Activated CD4-positive, alpha-beta T cell treated with anti-CD3 and anti-CD28 coated beads for 1 hour (primary cell): ENCODE measurements around the gene PTPRT.
A peak's percentile ranks its signal among the peaks of the same experiment; 100 is the strongest.

Experiments used
- DNase-seq: peaks from one replicate; pipeline ENCODE4 v3.0.0-alpha.2; 2020

The PTPRT gene

DNA sequence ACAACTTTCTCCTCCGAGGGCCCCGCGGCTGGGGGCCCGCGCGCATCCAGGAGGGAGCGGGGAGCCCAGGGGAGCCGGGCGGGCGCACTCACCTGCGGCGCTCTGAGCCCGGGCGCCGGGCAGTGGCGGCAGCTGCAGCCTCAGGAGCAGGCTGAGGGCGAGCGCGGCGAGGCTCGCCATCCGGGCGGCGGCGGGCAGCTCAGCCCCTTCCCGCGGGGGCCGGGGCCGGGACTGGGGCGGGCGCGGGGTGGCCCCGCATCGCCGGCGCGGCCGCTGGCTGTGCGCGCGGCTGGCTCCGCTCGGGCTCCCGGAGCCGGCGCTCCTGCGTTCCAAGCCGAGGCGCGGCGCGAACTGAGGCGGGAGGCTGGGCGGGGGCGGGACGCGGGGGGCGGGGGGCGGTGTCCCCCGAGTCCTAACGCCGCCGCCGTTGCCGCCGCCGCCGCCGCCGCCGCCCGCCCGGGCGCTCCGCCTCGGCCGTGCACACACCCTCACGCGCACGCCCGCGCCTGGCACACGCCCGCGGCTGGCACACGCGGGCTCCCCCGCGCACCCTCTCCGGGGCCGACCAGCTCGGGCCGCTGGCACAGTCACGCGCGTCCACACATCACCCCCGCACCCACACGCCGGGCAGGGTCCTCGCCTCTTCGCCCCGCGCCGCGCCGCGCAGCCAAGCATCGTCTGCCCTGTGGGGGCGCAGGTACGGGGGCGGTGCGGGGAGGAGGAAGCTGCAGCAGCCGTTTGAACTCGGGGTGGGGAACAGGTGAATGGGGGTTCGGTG, at the start of gene PTPRT:
TSS of gene PTPRT (minus strand) at position 353 of the 778 bp plus-strand sequence. CDS start at position 180, 173 bp downstream.
- no peak for DNase-seq

DNA sequence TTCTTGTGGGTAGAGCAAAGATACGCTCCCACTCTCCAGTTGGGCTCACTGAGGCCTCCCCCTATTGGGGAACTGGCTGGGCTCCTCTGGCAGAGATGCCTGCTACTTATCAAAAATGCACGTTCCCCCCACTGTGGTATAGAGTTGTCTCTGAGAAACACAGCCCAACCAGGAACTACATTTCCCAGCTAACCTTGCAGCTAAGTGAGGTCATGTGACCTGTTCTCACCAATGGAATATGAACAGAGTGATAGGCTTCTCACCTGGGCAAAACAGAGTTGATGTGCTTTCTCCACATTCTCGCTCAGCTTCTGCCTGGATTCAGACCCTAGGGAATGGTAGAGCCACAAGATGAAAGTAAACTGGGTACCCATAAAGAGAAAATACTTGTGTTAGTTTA, 49.1 kb upstream of the PTPRT start:
- DNase-seq = no peak

DNA sequence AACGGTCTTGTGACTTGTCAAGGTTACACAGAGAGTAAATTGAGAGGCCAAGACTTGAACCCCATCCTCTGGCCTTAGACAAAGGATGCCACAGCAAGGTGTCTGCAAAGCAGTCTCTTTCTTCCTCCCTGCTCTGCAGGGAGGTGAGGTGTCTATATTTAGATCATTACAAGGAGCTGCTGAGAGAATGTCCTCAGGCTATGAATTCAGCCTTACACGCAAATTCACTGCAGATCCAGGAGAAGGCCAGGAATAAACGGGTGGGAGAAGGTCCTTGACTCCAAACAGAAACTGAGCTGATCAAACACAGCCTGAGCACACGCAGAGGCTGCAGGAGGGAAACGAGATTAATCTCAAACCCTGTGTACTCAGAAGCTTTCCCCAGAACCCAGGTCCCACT, 48.6 kb upstream of the PTPRT start:
- DNase-seq = no peak

DNA sequence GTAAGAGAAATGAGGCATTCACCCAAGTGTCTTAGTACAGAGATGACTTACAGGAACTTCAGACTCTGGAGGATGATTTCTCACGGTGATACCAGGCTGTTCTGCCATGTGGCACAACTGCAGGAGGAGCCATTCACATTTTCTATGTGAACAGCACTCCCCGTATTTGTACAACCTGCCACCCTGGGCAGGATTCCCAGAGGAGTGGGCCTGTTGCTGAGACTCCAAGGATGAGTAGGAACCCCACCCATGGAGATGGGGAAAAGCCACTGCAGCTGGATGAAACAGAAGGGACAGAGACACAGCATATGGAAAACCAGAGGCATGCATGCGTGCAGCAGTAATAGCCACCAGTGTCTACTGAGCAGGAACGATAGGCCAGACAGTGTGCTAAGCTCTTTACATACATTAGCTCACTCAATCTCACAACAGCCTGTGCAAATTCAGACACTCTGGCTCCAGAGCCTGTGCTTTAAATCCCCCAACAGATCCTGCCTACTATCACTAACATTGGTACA, 48.0 kb upstream of the PTPRT start:
- DNase-seq = no peak

DNA sequence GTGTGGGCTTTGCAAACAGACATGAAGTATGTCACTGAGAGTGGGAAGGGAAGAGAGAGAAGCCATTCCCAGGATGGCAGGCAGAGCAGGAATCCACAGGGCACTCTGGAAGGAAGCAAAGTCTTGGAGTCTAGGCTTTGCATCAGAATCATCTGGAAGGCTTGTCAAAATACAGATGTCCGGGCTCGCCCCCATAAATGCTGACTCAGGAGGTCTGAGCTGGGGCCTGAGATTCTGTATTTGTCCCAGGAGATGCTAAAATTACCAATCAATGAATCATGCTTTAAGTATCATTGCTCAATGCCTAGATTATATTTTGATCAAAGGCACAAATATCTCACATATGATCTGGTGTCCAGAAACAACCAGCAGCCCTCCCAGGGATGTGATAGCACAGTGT, 46.3 kb upstream of the PTPRT start:
- no peak for DNase-seq

DNA sequence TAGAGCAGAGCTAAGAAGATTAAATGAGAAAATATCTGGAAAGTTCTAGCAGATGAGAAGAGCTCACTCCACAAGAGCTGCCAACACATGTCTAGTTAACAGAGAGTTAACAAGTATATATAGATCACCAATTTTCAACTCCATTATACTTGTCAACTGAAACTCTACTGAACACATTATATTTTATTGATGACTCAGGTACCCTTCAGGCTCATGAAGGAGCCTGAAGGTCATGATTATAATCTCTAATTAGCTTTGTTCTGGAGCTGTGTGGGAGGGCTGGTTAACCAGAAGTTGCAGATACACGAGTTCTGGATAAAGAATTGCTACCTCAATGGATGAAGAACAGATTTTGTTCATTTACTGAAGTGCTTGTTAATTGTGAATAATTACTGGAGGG, 42.1 kb upstream of the PTPRT start:
- DNase-seq = no peak

DNA sequence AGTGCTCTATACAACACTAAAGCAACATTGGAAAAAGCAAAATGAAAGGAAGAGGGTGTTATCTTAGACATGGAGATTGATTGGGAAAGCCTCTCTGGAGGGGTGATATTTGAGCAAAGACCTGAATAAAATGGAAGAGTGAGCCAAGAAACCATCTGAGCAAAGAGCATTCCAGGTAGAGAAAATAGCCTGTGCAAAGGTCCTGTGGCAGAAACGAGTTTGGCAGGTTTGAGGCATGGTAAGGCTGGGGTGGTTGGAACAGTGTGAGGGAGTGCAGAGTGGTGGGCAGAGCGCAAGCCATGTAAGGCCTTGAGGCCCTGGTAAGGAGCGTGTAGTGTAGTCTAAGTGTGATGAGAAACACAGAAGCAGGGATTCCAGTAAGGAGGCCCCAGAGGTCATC, 40.0 kb upstream of the PTPRT start:
- no peak for DNase-seq

DNA sequence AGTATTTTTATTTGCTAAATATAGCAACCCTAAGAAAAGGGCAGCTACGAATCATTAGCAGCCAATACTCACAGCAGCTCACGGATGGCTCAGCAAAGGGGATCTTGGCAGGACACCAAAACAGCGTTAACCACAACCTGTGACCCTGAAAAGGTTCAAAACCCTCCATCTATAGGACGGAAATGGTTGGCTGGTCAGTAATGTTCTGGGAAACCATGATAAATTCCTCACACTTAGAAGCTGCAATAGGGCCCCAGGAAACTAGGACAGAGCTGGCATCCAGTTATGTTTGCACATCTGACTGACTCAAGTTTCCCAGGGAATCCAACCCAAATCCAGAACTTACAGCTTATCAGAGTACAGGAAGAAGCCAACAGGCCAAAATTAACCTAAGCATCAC, 30.9 kb upstream of the PTPRT start:
- no peak for DNase-seq

DNA sequence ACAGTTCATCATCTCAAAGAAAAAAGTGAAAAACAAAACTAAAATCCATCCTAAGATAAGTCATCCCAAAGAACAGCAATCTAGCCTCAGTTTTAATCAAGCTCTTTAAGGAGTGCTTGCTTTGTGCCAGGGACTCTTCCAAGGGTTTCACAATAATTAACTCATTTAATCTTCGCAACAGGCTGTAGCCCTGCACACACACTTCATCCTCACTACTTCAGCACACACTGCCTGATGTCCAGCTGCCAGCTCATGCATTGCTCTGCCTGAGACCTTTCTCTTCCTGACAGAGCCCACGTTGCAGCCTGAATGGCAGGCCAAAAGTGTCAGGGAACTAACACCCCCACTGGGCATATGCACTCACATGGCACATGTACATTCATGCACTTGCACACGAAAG, 21.2 kb upstream of the PTPRT start:
- no peak for DNase-seq

DNA sequence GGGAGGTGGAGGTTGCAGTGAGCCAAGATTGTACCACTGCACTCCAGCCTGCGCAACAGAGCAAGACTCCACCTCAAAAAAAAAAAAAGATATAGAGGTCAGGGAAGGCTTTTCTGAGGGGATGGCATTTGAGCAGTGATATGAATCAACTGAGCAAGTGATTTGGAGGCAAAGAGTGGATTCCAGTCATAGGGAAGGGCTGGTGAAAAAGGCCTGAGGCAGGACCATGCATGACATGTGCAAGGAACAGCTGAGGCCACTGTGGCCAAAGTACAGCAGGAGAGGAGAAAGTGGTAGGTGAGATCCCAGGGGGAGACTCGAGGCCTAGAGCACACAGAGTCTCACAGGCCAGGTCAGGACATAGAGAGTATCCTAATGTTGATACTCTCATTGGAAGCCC, 20.1 kb upstream of the PTPRT start:
- DNase-seq = no peak

DNA sequence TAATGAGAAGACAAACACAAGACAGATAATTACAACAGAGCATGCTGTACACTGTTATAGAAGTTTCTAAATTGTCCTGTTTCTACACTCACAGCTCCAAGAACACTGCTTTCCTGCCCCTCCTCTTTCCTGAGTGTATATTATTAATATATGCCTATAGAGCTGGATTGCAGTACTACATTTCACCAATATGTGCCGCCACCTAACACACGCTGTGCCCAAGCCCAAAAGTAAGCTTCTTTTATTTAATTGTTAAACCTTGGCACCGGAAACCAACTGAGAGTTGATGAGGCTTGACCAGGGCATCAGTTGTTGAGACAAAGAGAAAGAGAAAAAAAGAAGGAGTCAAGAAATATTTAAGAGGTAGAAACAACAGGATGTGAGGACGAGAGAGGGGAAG, 16.0 kb upstream of the PTPRT start:
- DNase-seq = no peak

DNA sequence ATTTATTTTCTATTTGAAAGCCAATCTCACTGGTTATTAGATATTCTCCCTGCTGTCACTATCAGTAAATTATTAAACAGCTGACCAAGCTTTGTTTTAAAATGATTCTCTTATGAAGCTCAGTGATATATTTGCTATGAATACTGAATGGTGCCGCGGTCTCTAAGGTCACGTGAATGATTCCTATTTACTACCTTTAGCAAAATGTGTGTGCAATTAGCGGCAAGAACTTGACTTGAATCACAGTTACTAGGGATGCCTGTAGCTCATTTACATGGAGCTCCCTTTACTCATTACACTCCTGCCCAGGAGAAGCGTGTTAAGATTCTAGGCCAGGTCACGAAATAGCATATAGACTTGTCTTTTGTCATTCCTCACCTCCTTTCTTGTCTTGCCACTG, 12.4 kb upstream of the PTPRT start:
- DNase-seq = no peak

DNA sequence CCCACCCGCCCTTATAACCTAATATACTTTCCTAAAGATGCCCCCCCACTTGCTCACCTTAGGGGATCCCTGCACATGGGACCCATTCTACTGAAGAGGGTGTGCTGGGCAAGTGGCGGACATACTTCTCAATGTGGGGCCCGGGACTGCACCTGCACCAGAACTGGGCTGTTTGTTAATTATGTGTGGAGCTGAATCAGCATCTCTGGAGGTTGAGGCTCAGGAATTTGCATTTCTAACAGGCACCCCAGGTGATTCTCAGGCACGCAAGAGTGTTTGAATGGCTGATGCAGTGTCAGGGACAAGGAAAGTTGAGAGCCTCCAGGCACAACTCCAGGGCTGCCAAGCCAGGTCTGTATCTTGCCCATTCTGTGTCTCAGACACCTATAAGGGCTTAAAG, 8.9 kb upstream of the PTPRT start:
- DNase-seq = no peak

DNA sequence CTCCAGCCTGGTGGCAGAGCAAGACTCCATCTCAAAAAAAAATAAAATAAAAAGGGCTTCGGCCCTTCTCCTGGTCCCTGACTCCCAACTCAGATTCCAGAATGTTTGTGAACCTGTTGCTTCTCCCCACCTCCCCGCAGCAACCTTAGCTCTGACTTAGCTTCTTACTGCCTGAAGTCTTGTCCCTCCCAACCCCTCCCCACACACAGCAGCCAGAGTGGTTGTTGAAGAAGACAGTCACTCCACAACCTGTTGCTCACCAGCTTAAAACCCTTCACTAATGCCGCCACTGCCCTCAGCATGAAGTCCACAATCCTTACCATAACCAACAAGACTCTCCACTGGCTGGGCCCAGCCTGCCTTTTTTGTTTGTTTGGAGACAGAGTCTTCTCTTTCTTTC, 6.5 kb upstream of the PTPRT start:
- DNase-seq = no peak

DNA sequence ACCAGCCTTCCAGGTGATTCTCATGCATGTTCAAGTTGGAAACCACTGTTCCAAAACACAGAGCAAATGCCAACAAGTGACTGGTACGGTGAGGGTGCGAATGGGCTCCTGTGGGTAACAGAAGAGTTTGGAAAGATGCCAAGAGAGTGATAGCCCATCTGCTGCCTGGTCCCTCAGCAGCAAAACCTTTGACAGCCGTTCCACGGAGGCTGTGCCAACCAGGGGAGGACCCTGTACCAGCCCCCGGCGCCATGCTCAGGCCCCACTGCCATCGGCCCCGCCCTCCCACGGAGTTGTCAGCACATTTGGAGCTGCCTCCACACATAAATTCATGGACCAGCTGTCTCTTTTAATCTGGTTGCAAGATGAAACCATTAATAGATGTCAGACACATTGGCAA, 4.4 kb upstream of the PTPRT start:
- DNase-seq = no peak

DNA sequence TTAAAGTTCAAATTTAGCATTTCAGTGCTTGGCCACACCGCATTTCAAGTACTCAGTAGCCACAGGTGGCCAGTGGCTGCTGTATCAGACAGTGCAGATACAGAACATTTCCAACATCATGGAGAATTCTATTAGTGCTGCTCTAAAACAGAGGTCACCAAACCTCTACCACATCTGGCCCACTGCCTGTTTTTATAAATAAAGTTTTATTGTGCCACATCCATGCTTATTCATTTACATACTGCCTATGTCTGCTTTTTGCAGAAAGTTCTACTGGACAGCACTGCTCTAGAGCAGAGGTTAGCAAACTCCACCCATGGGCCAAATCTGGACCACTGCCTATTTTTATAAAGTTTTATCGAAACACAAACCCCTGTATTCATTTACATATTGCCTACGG, 3.7 kb upstream of the PTPRT start:
- no peak for DNase-seq

DNA sequence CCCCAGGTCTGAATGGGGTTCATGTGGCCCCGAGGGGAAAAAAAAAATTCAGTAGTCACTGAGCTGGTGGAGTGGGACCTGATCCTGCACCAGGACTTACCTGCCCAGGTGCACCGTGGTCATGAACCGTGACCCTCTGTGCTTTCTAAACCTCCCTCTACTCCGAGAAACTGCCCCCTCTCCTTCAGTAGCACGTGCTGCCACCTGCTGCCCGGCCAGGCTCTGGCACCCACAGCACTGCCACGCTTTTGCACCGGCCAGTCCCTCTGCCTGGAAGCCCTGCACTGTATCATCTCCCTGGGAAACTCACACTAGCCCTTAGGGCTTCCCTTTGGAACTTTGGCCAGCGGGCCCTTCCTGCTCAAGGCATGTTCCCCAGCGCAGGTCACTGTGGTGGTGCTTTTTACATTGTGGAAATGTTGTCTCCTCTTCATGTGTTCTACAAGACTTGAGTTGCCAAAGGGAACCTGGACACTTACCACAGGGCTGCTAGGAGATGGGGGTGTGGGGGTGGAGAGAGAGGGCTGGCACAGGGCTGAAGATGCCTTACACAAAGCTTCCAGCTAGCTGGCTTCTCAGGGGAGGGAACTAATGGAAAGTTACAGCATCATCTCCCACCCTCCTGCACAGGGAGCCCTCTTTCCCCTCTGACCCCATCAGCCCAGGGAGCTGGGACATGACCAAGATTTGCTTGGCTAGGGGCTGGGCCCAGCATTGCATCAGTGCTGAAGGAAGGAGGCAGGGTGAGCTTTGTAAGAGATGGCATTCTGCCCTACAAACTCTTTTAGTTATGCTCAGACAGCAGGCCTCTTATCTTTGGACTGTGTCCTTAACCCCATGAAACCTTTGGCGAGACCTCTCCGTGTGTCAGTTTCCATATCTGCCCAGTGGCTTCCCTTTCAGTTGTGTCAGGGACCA, 2.5 kb upstream of the PTPRT start:
- no peak for DNase-seq

DNA sequence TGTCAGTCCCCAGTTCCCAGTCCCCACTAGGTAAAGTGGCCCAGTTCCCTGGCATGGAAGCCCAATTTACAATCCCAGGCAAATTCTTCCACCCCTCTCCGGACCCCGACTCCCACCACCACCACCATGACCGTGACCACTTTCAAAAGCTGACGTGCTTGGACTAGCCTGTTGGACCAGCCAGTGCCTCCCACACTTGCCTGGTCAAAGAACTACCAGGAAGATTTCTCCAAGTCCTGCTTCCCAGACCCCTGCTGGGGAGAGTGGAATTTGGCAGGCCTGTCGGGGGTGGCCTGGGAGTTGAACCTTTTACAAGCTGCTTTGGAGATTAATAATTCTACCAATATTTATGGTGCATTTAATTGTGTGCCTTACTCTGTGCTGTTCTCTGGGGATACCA, 1.4 kb upstream of the PTPRT start:
- DNase-seq = no peak

DNA sequence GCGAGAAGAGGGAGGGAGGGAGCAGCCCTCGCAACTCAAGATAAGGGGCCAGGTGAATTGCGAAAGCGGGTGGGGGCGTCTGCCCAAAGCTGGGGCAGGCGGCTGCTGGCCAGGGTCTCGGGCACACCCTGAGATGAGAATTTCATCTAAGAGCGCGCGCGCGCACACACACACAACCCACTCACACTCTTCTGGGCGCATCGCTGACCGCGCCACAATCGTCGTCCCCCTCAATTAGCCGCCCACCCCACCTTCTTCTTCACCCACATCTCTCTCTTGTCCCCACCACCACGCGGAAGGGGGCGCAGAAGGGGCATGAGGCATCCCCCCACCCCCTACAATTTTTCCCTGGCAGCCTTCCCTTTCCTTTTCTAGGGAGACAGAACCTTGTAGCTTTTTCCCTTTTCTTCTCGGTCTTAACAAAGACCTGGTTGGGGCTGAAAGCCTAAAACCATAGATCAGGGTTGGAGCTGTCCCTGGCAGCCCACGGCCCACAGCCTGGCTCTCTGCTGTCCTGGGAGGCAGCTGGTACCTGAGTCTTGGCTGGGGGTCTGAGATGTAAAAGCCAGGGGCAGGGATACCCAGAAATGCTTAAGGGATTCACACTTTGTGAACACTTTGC, 737 bp upstream of the PTPRT start:
- no peak for DNase-seq

DNA sequence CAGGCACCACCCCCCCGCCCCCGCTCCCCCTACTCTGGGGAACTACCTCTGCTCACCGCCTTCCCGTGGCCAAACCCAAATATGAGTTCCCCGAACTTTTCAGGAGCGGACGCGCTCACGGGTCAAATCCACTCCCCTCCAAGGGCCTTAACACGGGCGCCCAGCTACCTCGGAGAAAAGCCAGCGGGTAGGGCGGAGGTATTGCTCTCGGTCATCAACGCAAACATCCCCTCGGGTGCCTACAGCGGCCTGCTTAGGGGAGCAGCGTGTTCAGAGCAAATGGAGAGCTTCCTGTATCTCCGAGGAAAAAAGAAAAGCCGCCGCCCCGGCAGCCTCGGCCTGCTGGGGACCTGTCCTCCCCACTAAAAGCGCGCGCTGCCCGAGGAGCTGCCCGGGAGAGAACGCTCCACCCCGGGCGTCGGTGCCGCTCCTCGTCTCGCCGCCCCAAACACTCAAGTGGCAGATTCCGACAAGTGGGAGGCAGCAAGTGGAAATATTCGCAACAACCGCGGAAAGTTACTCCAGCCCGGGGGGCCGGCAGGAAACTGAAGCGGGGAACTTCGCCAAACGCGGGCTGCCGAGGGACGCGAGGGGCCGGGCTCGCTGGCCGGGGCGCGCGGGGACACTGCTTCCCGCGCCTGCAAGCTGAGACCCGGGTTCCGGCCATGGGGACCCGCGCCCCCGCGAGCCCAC, 699 bp downstream of the PTPRT start:
- no peak for DNase-seq

DNA sequence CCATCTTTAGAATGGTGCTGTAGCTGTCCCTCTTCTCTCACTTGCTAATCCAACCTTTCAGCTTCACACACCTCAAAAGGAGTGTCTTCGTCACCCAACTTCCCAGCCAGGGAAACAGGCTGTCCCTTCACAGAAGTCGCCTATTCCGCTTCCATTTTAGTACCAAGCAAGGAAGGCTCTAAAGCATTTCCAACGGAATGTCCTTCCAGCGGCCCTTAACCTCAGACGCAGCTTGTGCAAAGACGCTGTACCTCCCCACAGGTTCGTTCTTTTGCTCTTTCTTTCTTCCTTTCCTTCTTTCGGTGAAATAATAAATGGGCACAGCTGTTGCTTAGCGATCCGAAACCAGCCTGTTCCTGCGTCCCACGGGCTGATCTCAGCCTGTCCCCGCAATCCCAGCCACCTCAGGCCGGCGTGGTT, 1.5 kb downstream of the PTPRT start:
- no peak for DNase-seq

DNA sequence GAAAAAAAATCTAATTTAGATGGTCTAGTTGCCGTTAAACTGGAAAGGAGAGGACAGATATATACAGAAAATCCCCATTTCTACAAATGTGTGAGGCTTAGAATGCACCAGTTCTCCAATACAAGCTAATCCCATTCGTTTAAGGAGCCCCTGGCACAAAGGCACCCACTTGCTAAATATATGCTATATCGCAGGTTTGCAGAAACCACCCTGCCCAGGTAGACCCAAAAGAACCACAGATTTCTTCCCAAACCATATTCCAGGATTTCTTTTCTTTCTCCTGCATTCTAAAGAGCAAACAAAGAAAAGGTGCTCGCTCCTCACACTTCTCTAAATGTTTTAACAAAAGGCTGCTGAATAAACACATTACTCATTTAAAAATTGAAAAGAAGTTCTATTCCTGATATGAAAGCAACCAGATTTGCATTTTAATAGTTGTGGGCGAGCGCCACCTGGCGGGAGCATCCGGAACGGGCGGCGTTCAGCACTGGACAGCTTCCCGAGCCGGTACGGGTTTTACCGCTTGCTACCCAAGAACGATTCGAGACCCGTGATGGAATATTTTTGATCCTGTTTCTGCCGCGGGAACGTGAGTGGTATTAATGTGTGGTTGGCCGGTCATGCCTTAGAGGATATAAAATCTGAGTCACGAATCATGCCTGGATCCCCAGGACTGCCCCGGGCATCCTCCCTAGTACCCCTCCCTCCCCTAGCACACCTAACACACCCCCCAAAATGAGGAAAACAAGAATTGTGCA, 2.1 kb downstream of the PTPRT start:
- peak; percentile 16 for DNase-seq
